K562 (cell line): ENCODE measurements around the gene TSEN54. TPM values are rescaled to one million over a fixed set of nuclear protein-coding genes. Genes with fewer than 3 reads are reported as not detected.

Source experiments
- ATAC-seq: fragments of 200-7000 bp; cut with Tn5 transposase; 3 replicates; pipeline ENCODE4 v1.9.1; 2020; ENCODE audit warnings: moderate library complexity
- BruUV-seq: library from RNA; stranded (reverse); fragments of 400-500 nt; replicated peaks from 2 replicates; lab custom pipeline; 2021; lab: Mats Ljungman, UMichigan
- CTCF ChIA-PET: fragments of 300-600 bp; formaldehyde crosslinking; extraction: SDS; loops from one replicate; lab custom pipeline; 2021; ENCODE audit warnings: low intra/inter-chr PET ratio; lab: Yijun Ruan, JAX
- POLR2A ChIA-PET: fragments of 300-600, 350-650 bp; sonication (Branson Sonifier 250); formaldehyde crosslinking; extraction: SDS; loops from one replicate; lab custom pipeline; 2021; ENCODE audit warnings: antibody characterized with exemption, inconsistent platforms; lab: Yijun Ruan, JAX
- DNase-seq, 4 experiments: peaks; one replicate each; pipeline versions ENCODE4 v3.0.0 to v3.0.0-alpha.2; 2011 to 2018; ENCODE audit warnings: low spot score in 3 of 4, mixed read lengths in 3 of 4; ENCODE audit errors: extremely low read depth in 1 of 4
- FAIRE-seq: peaks from 2 replicates; lab custom pipeline; 2011; peaks lifted over from hg19 to GRCh38; lab: Jason Lieb, UNC
- H2AFZ ChIP-seq: 2 replicates; pipeline ENCODE4 v1.6.0; 2011; ENCODE audit warnings: low read depth, low read length, control low read depth, inconsistent platforms
- H3K27ac ChIP-seq: fragments of 200-600 bp; 3 replicates; pipeline ENCODE4 v1.8.0; 2011; ENCODE audit warnings: low read depth, mild to moderate bottlenecking, control low read depth, inconsistent platforms, low read length, moderate library complexity, mixed read lengths; ENCODE audit errors: extremely low read depth
- H3K27me3 ChIP-seq, 2 experiments: fragments of 300-600 bp in 1 of 2; 2 replicates in 1 of 2; 3 replicates in 1 of 2; pipeline versions ENCODE4 v1.6.0 to v1.8.0; 2011; ENCODE audit warnings: inconsistent platforms in 2 of 2, low read length in 2 of 2, mild to moderate bottlenecking in 1 of 2, mixed read lengths in 1 of 2, moderate library complexity in 1 of 2; ENCODE audit not compliant: control insufficient read depth in 2 of 2, insufficient read depth in 2 of 2
- H3K36me3 ChIP-seq: fragments of 300-600 bp; 3 replicates; pipeline ENCODE4 v1.8.0; 2011; ENCODE audit warnings: mild to moderate bottlenecking, low read length, inconsistent platforms; ENCODE audit not compliant: control insufficient read depth, insufficient read depth
- H3K4me1 ChIP-seq, 2 experiments: fragments of 200-600 bp in 1 of 2; replicated peaks in 1 of 2; 2 replicates in 1 of 2; 3 replicates in 1 of 2; pipeline versions ENCODE4 v1.5.1 to v1.8.0; 2011; ENCODE audit warnings: inconsistent platforms in 2 of 2, low read length in 2 of 2, mild to moderate bottlenecking in 1 of 2, mixed read lengths in 1 of 2, moderate library complexity in 1 of 2; ENCODE audit not compliant: control insufficient read depth in 2 of 2, insufficient read depth in 2 of 2
- H3K4me2 ChIP-seq: 2 replicates; pipeline ENCODE4 v1.6.1; 2011; ENCODE audit warnings: low read length, control low read depth, inconsistent platforms, mixed read lengths; ENCODE audit not compliant: insufficient read depth
- H3K4me3 ChIP-seq: fragments of 200-600 bp; sonication (generic), shearing (Covaris generic); 2 replicates; pipeline ENCODE4 v1.5.1; 2016; ENCODE audit warnings: control low read depth, inconsistent platforms
- H3K79me2 ChIP-seq: fragments of 200-600 bp; 3 replicates; pipeline ENCODE4 v1.8.0; 2011; ENCODE audit warnings: low read length, inconsistent platforms; ENCODE audit not compliant: control insufficient read depth, insufficient read depth
- H3K9ac ChIP-seq, 2 experiments: 2 replicates each; pipeline versions ENCODE4 v1.6.0 to v1.6.1; 2011; ENCODE audit warnings: low read depth in 2 of 2, low read length in 2 of 2, control low read depth in 1 of 2, inconsistent platforms in 1 of 2, mild to moderate bottlenecking in 1 of 2, mixed read lengths in 1 of 2; ENCODE audit not compliant: insufficient read depth in 1 of 2
- H3K9me1 ChIP-seq: one replicate; pipeline ENCODE4 v1.6.0; 2011; ENCODE audit warnings: inconsistent platforms, mild to moderate bottlenecking, low read length, moderate library complexity; ENCODE audit not compliant: control insufficient read depth, insufficient read depth
- H3K9me3 ChIP-seq: replicated peaks from 2 replicates; pipeline ENCODE4 v1.5.1; 2011; ENCODE audit warnings: low read depth, low read length, inconsistent platforms; ENCODE audit not compliant: control insufficient read depth, insufficient read depth
- H4K20me1 ChIP-seq: replicated peaks from 2 replicates; pipeline ENCODE4 v1.6.1; 2011; ENCODE audit warnings: low read length, inconsistent platforms, mixed read lengths; ENCODE audit not compliant: control insufficient read depth, insufficient read depth
- ATF3 ChIP-seq, 2 experiments: fragments of 450-650 bp in 1 of 2; sonication (generic) in 1 of 2; formaldehyde crosslinking in 1 of 2; IDR thresholded peaks in 1 of 2; conservative IDR thresholded peaks in 1 of 2; 2 replicates each; pipeline versions ENCODE4 v1.6.1 to v1.8.1; 2016 to 2023; ENCODE audit warnings: mild to moderate bottlenecking in 2 of 2, moderate library complexity in 2 of 2, inconsistent platforms in 1 of 2, missing genetic modification reagents in 1 of 2
- E2F6 ChIP-seq, 2 experiments: IDR thresholded peaks; 2 replicates each; pipeline ENCODE4 v1.6.1; 2011; ENCODE audit warnings: borderline replicate concordance in 1 of 2, control low read depth in 1 of 2, low read depth in 1 of 2, low read length in 1 of 2, mild to moderate bottlenecking in 1 of 2, mixed read lengths in 1 of 2, moderate library complexity in 1 of 2; ENCODE audit not compliant: insufficient read depth in 1 of 2, insufficient read length in 1 of 2, poor library complexity in 1 of 2, severe bottlenecking in 1 of 2; ENCODE audit errors: extremely low read depth in 1 of 2
- KDM2B ChIP-seq: fragments of 250-450 bp; sonication (Bioruptor Pico); IDR thresholded peaks from 2 replicates; pipeline ENCODE4 v1.8.0; 2021; ENCODE audit warnings: mild to moderate bottlenecking, moderate library complexity
- KDM5B ChIP-seq: fragments of 200-600 bp; sonication (generic); IDR thresholded peaks from 2 replicates; pipeline ENCODE4 v1.6.1; 2012; ENCODE audit warnings: low read depth, mild to moderate bottlenecking, moderate library complexity, low read length, control low read depth, inconsistent platforms; ENCODE audit not compliant: insufficient replicate concordance
- NFE2L1 ChIP-seq: fragments of 450-650 bp; IDR thresholded peaks from 2 replicates; pipeline ENCODE4 v1.6.1; 2016; ENCODE audit warnings: missing genetic modification characterization, low read depth, mild to moderate bottlenecking, missing compliant biosample characterization, moderate library complexity, borderline replicate concordance
- PHF8 ChIP-seq: fragments of 200-600 bp; sonication (generic); IDR thresholded peaks from 2 replicates; pipeline ENCODE4 v1.6.1; 2012; ENCODE audit warnings: mixed run types, mild to moderate bottlenecking, inconsistent platforms, low read length, moderate library complexity, borderline replicate concordance
- PTRF ChIP-seq: fragments of 450-650 bp; IDR thresholded peaks from 2 replicates; pipeline ENCODE4 v1.6.1; 2016; ENCODE audit warnings: mild to moderate bottlenecking, missing genetic modification characterization, missing compliant biosample characterization
- RB1 ChIP-seq: fragments of 450-650 bp; IDR thresholded peaks from 2 replicates; pipeline ENCODE4 v1.6.1; 2017; ENCODE audit warnings: low read depth, mild to moderate bottlenecking
- RBBP5 ChIP-seq: fragments of 200-600 bp; sonication (generic); IDR thresholded peaks from 2 replicates; pipeline ENCODE4 v1.6.1; 2012; ENCODE audit warnings: borderline replicate concordance, mild to moderate bottlenecking, low read length, control low read depth, inconsistent platforms; ENCODE audit not compliant: insufficient read depth, poor library complexity, severe bottlenecking
- SAP30 ChIP-seq: fragments of 200-600 bp; sonication (generic); IDR thresholded peaks from 2 replicates; pipeline ENCODE4 v1.6.1; 2012; ENCODE audit warnings: borderline replicate concordance, low read depth, mild to moderate bottlenecking, moderate library complexity, low read length, control low read depth, inconsistent platforms; ENCODE audit not compliant: insufficient read depth, poor library complexity, severe bottlenecking
- SMAD3 ChIP-seq: fragments of 450-650 bp; formaldehyde crosslinking; conservative IDR thresholded peaks from 2 replicates; pipeline ENCODE4 v1.4.0; 2020; ENCODE audit warnings: mild to moderate bottlenecking
- SMARCC2 ChIP-seq: fragments of 450-650 bp; IDR thresholded peaks from 2 replicates; pipeline ENCODE4 v1.6.1; 2017; ENCODE audit warnings: antibody characterized with exemption, moderate library complexity, mild to moderate bottlenecking, low read depth
- ZBTB1 ChIP-seq: sonication (generic); formaldehyde crosslinking; IDR thresholded peaks from 2 replicates; pipeline ENCODE4 v1.8.1; 2023; ENCODE audit warnings: missing genetic modification reagents, low read depth, mild to moderate bottlenecking, borderline replicate concordance
- ZBTB7A ChIP-seq: IDR thresholded peaks from 2 replicates; pipeline ENCODE4 v1.6.1; 2011; ENCODE audit warnings: low read depth, mild to moderate bottlenecking, low read length, moderate library complexity, borderline replicate concordance; ENCODE audit not compliant: control insufficient read depth
- ZFX ChIP-seq: sonication (generic); formaldehyde crosslinking; IDR thresholded peaks from 2 replicates; pipeline ENCODE4 v1.8.0; 2022; ENCODE audit warnings: mild to moderate bottlenecking, missing genetic modification reagents, moderate library complexity
- ZNF263 ChIP-seq: sonication (generic); formaldehyde crosslinking; IDR thresholded peaks from 2 replicates; pipeline ENCODE4 v1.8.0; 2022; ENCODE audit warnings: mild to moderate bottlenecking, missing genetic modification reagents, borderline replicate concordance
- ZNF586 ChIP-seq: fragments of 450-650 bp; formaldehyde crosslinking; conservative IDR thresholded peaks from 2 replicates; pipeline ENCODE4 v1.4.0; 2020; ENCODE audit warnings: mild to moderate bottlenecking, moderate library complexity
- ZNF77 ChIP-seq: fragments of 250-450 bp; sonication (Bioruptor Pico); IDR thresholded peaks from 2 replicates; pipeline ENCODE4 v1.5.0; 2020
- WGBS: fragments of 100-300 bp; shearing (Covaris generic); methylation state at CpG from one replicate; pipeline ENCODE4 v1.1.6; 2016; ENCODE audit warnings: low coverage, mixed read lengths; ENCODE audit not compliant: insufficient coverage; ENCODE audit errors: missing lambda C conversion rate; 5-methylcytosine and 5-hydroxymethylcytosine counted together
- in situ Hi-C: fragments of 300-500 bp; cut with MboI; formaldehyde crosslinking; loops from 4 replicates; pipeline ENCODE4 v1.15.0; 2018; ENCODE audit warnings: inconsistent platforms, mixed read lengths
- intact Hi-C: fragments of 100-400 bp; cut with micrococcal nuclease; formaldehyde crosslinking; loops from 2 replicates; pipeline ENCODE4 v1.14.2; 2022
- polyA plus RNA-seq, 8 experiments: library from polyadenylated mRNA; depleted of rRNA in 4 of 8; stranded (reverse) in 5 of 8; unstranded in 3 of 8; fragments of >200 nt; fragmentation: Nextera tagmentation in 2 of 8; fragmentation: Illumina TruSeq in 1 of 8; extraction: Ambion mirVana in 2 of 8; extraction: Trizol in 1 of 8; gene quantifications; 2 replicates each; pipeline versions ENCODE4 v1.2.1 to v1.2.3, GENCODE V29; 2011 to 2014; ENCODE audit warnings: inconsistent platforms in 1 of 8, missing spikeins in 1 of 8
- total RNA-seq, 7 experiments: library from RNA; depleted of rRNA in 6 of 7; stranded (reverse); fragments of >200 nt in 6 of 7; fragmentation: Illumina TruSeq in 2 of 7; extraction: Trizol in 2 of 7; gene quantifications; 2 replicates each; pipeline versions ENCODE4 v1.2.1 to v1.2.3, GENCODE V29; 2011 to 2021; ENCODE audit warnings: low replicate concordance in 1 of 7

TSEN54 gene
- total and polyA plus RNA-seq, 9 of the 15 experiments (the other 6 are each of a cell fraction or from before 2014, with no cell fraction given): 5.9 to 64.3 (median 48.9) TPM

GRCh38 chr17:75514919-75515495 is 1.3 kb upstream of the TSEN54 start:
- Histone ChIP-seq H3K36me3 (peaks cover 30% of the 10 kb centered on the region; the same call in 2 of the 3 replicates), H2AFZ (peak overlapping the region; percentile 95), H3K4me1 (peaks cover 34 to 66% of the 10 kb centered on the region in 2 experiments), H3K9me3 (no peaks in the 10 kb centered on the region), H3K27ac (0 out of 3 replicates have a peak overlapping the region, but pooled peaks have one; percentile 14), H3K79me2 (peaks cover 10% of the 10 kb centered on the region), H3K4me2 (peak overlapping the region; percentile 87), H3K9ac (peak overlapping the region; percentile 47 to 86; a peak in 3 of 4 replicates), H4K20me1 (peaks cover 15% of the 10 kb centered on the region), H3K9me1 (peaks cover 5% of the 10 kb centered on the region), H3K27me3 (no peaks in the 10 kb centered on the region), H3K4me3 (peak overlapping the region; percentile 91)
- ATAC-seq: peak; percentile 10
- intact Hi-C loops: loop anchor here (1.0 to 5.0 kb wide), 3 partner anchors 72 to 237 kb away; partner anchors contain the start of gene MYO15B
- CTCF ChIA-PET: interaction anchor here (1.1 to 2.2 kb wide), 4 partner anchors 10 to 225 kb away, joined by 3 to 17 read pairs (median 8); partner anchors contain the start of gene LLGL2
- no peak for FAIRE-seq
- WGBS: 4% methylated on average over 27 of the region's 50 CpGs
- no TSS peak for BruUV-seq
- POLR2A ChIA-PET: interaction anchor here (1.1 to 1.3 kb wide), 2 partner anchors 245 to 255 kb away, joined by 3 read pairs; no protein-coding TSS in a partner anchor
- in situ Hi-C loops: no loop called here
- peak in 2 of 4 experiments; percentile 42 to 43 for DNase-seq
- peak; percentile 32; the same call in 1 of the 2 replicates for TF ChIP-seq PHF8
- TF ChIP-seq KDM2B (CRISPR knock-in tag): peak; percentile 21; the same call in 1 of the 2 replicates
- TF ChIP-seq ZBTB7A: peak; percentile 59
- TF ChIP-seq RBBP5: peak; percentile 9
- peak in 1 of 2 experiments; percentile 2 for TF ChIP-seq E2F6 (IDR thresholded peaks at IDR 0.05; ENCODE audit: borderline replicate concordance in 1 of 2, extremely low read depth in 1 of 2, insufficient read depth in 1 of 2, insufficient read length in 1 of 2, low read depth in 1 of 2, low read length in 1 of 2, poor library complexity in 1 of 2, severe bottlenecking in 1 of 2)
- TF ChIP-seq PTRF (tag): no peak
- no peak for TF ChIP-seq ZNF586 (CRISPR knock-in tag)
- peak; percentile 64 for TF ChIP-seq ZNF263
- TF ChIP-seq ZNF77 (CRISPR knock-in tag): no peak
- no peak for TF ChIP-seq SAP30
- no peak for TF ChIP-seq SMAD3 (CRISPR knock-in tag)
- no peak for TF ChIP-seq NFE2L1 (tag)
- 0 out of 2 replicates have a peak, but pooled peaks have one; percentile 7 for TF ChIP-seq ZBTB1
- no peak for TF ChIP-seq RB1
- TF ChIP-seq ZFX (CRISPR knock-in tag): peak; percentile 37; the same call in 1 of the 2 replicates
- TF ChIP-seq KDM5B: peak; percentile 36
- TF ChIP-seq SMARCC2: no peak
- no peak for TF ChIP-seq ATF3 (IDR thresholded peaks at IDR 0.05)
- TF ChIP-seq ATF3 (CRISPR knock-in tag; conservative IDR thresholded peaks at IDR 0.05): no peak
